GM12875 (cell line): ENCODE data around the gene HSPG2.

Experiments
- H3K4me3 ChIP-seq: one replicate; pipeline ENCODE4 v1.5.1; 2011; ENCODE audit warnings: low read depth, low read length, control low read depth
- CTCF ChIP-seq: IDR thresholded peaks from 2 replicates; pipeline ENCODE4 v1.5.1; 2011; ENCODE audit warnings: low read depth, mild to moderate bottlenecking, control low read depth, inconsistent platforms, low read length, moderate library complexity, borderline replicate concordance; ENCODE audit not compliant: insufficient read depth

HSPG2 gene

GRCh38 chr1:21894034-21894881 is 42.9 kb downstream of the HSPG2 start:
- H3K4me3 ChIP-seq: no peak overlapping the region
- TF ChIP-seq CTCF: no peak

- no peak overlapping the region for H3K4me3 ChIP-seq
- no peak for TF ChIP-seq CTCF
Measured at GRCh38 chr1:21893046-21893805, 43.9 kb downstream of the HSPG2 start.

GRCh38 chr1:21891621-21892479 is 45.3 kb downstream of the HSPG2 start:
- TF ChIP-seq CTCF: no peak
- no peak overlapping the region for H3K4me3 ChIP-seq

GRCh38 chr1:21891081-21891480 is 46.0 kb downstream of the HSPG2 start:
- H3K4me3 ChIP-seq: no peak overlapping the region
- TF ChIP-seq CTCF: no peak

GRCh38 chr1:21888500-21888899 is 48.6 kb downstream of the HSPG2 start:
- no peak for TF ChIP-seq CTCF
- no peak overlapping the region for H3K4me3 ChIP-seq

GRCh38 chr1:21887796-21888195 is 49.3 kb downstream of the HSPG2 start:
- no peak overlapping the region for H3K4me3 ChIP-seq
- no peak for TF ChIP-seq CTCF
